NCI-H2081 treated with DMSO at 0.1 percent for 48 hours (cell line): ENCODE measurements around the gene SUGP2.
"Not testable (repeated sequence)": the region's sequence is repeated elsewhere in the genome, so short reads cannot be mapped to it uniquely, and the experiment has no call there.

Experiments used
- DNase-seq: peaks from one replicate; lab custom pipeline; 2025; lab: John Stamatoyannopoulos, UW

SUGP2 gene

GRCh38 chr19:19031891-19032290 lies 1.4 kb downstream of the SUGP2 start:
- no peak for DNase-seq

DNA sequence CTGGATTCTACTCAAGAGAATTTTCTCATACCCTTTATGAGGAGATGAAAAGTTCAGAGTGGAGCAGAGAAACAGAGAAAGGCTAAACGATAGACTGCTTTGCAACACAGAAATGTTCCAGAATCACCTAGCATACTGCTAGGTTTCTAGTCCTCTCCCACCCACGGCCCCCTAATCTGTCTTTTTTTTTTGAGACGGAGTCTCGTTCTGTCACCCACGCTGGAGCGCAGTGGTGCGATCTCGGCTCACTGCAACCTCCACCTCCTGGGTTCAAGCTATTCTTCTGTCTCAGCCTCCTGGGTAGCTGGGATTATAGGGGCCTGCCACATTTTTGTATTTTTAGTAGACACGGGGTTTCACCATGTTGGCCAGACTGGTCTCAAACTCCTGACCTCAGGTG lies 4.8 kb downstream of the SUGP2 start:
- DNase-seq = no peak

DNA sequence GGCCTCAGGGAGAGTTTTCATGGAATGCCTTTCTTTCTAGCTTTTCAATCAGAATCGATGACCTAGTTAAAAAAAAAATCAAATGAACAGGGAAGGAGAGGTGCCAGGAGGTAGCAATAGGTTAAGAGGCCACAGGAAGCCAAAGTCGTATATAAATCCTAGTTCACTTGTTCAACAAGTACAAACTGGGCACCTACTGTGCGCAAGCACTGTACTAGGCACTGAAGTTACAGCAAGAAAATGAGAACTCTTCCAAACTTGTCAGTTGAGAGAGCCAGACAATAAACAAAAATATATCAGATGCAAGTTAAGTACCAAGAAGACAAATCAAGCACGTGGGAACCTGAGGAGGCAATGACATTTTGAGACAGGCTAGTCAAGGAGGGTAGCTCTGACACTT lies 6.1 kb downstream of the SUGP2 start:
- DNase-seq = no peak

DNA sequence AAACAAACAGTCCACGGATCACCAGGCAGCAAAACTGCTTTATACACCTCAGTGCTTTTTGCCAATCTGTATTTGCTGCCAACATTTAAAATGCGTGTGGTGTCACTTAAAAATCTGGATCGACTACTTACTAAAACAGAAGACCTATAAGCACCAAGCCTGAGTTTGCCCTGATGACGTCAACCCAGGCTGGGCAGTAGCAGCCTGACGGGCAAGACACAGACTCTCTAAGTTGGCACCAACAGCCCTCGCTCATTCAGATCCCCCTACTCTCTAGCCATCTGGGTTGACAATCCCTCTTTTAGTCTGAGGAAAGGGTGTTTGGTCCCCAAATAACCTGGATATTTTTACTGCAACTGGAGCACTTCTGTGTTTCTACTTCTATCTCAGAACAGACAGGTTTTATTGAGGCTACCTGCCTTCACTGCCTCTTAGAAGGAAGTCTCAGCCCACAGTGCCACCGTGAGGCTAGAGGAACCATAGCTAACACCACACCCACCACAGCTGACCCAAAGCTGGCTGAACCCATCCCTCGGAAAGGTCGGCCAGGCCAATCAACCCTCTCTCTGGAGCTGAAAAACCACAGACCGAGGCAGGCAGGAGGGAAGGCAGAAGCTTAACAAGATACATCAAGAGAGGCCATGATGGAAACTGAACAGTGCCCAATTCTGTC lies 6.9 kb downstream of the SUGP2 start:
- no peak for DNase-seq

- no peak for DNase-seq
Observed at GRCh38 chr19:19025861-19026260, 7.5 kb downstream of the SUGP2 start.

- DNase-seq = not testable (repeated sequence)
Observed at GRCh38 chr19:19023376-19023775, 9.9 kb downstream of the SUGP2 start.

- DNase-seq = no peak
Observed at GRCh38 chr19:19022380-19022961, 10.8 kb downstream of the SUGP2 start.

DNA sequence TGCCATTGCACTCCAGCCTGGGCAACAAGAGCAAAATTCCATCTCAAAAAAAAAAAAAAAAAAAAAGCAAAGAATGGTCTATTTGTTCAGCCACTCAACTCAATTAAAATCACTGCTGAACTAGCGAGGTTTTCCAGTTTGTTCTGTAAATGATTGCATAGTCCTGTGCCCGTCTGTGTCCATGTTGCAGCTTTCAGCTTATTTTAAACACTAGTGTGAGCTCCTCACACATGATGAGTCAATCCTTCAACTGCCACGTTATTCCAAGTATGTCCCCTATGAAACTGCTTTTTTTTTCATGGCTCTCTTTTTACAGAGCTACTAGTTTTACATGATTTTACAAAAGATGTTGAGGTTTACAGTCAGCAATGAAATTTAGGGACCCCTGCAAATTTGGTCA lies 12.2 kb downstream of the SUGP2 start:
- DNase-seq = no peak

DNA sequence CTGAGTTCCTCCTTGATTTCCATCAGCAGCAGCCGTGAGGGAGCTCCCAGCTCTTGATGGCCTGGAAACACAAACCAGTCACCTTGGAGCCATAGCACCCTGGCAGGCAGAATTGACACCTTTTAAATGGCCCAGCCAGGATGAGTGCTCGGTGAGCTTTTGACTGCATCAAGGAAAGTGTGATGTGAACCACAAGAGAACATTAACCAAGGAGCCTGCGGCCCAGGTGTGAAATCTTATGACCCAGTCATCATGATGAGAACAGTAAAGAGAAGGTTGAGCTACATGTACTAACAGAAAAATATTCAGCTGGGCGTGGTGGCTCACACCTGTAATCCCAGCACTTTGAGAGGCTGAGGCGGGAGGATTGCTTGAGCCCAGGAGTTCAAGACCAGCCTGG lies 22.8 kb downstream of the SUGP2 start:
- no peak for DNase-seq

GRCh38 chr19:19009951-19010350 lies 23.4 kb downstream of the SUGP2 start:
- DNase-seq = no peak

- no peak for DNase-seq
Observed at GRCh38 chr19:19006213-19006612, 27.1 kb downstream of the SUGP2 start.

GRCh38 chr19:19004144-19004543 lies 29.2 kb downstream of the SUGP2 start:
- no peak for DNase-seq

DNA sequence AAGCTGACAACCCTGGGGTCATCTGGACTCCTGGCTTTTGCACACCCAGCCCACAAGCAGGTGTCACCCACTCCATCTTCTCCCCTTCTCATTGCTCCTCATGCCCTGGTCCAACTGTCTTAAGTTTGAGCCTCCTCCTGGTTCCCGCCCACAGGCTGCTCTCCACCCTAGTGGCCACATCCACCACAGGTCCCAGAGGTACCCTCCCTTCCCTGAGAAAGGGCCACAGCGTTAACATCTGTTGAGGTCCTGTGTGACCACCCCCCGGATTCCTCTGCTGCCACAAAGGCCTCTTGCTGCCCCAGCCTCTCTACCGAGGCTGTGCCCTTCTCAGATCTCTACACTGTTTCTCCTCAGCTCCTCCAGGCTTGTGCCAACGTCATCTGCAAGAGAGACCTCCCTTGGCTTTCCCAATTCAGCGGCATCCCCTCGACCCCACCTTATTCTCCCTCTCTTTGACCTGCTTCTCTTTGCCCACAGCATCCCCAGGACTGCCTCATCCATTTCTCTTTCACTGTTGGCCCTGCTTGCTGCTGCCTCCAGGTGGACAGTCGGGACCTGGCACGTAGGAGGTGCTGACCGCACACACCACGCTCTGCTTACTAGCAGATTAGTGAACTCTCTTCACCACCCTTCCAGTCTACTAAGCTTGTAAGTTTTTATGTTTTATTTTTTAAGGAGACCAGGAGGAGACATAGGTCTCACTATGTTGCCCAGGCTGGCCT lies 33.3 kb downstream of the SUGP2 start:
- DNase-seq = no peak

- DNase-seq = no peak
Observed at GRCh38 chr19:18999016-18999758, 34.1 kb downstream of the SUGP2 start.

- no peak for DNase-seq
Observed at GRCh38 chr19:18998276-18998675, 35.0 kb downstream of the SUGP2 start.

DNA sequence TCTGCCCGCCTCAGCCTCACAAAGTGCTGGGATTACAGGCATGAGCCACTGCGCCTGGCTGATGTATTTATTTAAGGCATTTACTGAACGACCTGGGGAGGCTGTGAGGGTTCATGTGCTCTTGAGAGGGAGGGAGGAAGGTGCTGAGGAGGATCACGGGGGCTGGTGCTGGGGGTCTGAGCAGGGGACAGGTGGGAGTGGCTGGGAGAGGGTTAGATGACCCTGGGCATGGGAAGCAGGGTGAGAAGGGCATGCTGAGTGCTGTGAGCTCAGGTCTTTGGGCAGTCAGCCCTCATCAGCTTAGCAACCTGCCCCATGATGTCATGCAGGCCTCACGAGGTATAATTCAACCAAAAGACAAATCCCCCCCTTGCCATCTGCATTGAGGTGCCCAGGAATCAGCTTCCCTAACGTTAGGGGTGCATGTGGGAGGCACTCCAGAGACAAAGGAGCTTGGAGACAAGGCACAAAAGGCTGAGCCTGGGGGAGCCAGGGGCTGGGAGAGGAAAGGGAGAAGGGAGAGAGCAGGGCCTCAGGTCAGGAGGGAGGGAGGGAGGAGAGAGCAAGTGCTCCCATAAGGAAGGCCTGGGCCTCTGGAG lies 36.4 kb downstream of the SUGP2 start:
- no peak for DNase-seq

DNA sequence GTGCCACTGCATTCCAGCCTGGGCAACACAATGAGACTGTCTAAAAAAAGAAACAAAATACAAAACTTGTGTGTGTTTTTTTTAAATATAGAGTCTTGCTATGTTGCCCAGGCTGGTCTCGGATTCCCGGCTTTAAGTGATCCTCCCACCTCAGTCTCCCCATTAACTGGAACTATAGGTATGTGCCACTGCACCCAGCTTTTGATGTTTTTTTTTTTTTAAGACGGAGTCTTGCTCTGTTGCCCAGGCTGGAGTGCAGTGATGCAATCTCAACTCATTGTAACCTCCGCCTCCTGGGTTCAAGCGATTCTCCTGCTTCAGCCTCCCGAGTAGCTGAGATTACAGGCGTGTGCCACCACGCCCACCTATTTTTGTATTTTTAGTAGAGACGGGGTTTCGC lies 37.0 kb downstream of the SUGP2 start:
- DNase-seq = no peak

- no peak for DNase-seq
Observed at GRCh38 chr19:18995804-18996241, 37.5 kb downstream of the SUGP2 start.

- no peak for DNase-seq
Observed at GRCh38 chr19:18993115-18993514, 40.2 kb downstream of the SUGP2 start.

DNA sequence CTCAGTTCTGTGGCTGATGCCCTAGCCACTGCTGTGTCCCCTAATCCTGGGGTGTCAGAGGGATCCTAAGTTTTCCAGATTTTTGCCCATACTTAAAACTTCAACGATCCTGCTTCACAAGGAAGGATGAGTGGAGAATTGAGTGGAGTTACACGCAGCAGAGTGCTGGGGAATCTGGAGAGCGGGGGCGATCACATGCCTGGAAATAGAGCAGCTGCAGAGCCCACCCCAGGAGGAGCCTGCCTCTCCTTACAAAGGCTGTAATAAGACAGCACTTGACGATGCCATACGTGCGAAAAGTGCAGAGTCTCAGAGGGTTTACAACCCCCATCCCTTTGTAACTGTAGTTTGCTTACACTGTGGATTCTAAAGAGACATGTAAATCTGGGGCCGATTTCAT lies 40.6 kb downstream of the SUGP2 start:
- no peak for DNase-seq

- DNase-seq = no peak
Observed at GRCh38 chr19:18991468-18991867, 41.8 kb downstream of the SUGP2 start.

DNA sequence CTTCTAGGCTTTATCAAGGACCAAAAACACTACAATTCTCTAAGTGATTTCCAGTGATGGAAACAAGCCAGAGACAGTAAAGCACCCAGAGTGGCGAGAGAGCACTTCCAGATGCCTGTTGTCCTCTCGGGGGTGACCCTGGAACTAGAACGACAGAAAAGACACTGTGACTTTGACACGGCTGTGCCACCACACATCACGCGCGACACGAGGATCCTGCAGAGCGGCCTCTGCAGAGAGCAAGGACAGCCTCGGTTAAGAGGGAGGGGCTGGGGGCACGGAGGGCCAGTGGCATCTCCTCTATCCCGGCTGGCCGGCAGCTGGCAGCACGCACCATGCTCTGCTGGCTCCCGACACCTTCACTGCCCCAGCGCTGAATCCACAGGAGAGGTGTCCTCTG lies 42.3 kb downstream of the SUGP2 start:
- no peak for DNase-seq
